Stimulated activated CD4-positive, alpha-beta T cell treated with anti-CD3 and anti-CD28 coated beads, Interleukin-1b, Interleukin-23, amount 100 ng/mL, for 1 hour (primary cell): ENCODE data around the gene EEFSEC.
"Not testable (repeated sequence)": the region's sequence is repeated elsewhere in the genome, so short reads cannot be mapped to it uniquely, and the experiment has no call there.

Experiments
- DNase-seq, 2 donors: peaks; one replicate each; pipeline ENCODE4 v3.0.0-alpha.2; 2020; ENCODE audit warnings: low read depth in 2 of 2

Gene EEFSEC

GRCh38 chr3:128152419-128153155 lies 694 bp upstream of the EEFSEC start:
- DNase-seq, result no peak

GRCh38 chr3:128154354-128154753 lies 1.1 kb downstream of the EEFSEC start:
- not testable (repeated sequence) for DNase-seq

GRCh38 chr3:128155616-128156360 lies 2.5 kb downstream of the EEFSEC start:
- no peak for DNase-seq

GRCh38 chr3:128160661-128161060 lies 7.4 kb downstream of the EEFSEC start:
- DNase-seq, result no peak

- no peak for DNase-seq
Observed at GRCh38 chr3:128163432-128163831, 10.2 kb downstream of the EEFSEC start.

- DNase-seq, result no peak
Observed at GRCh38 chr3:128166971-128167453, 13.7 kb downstream of the EEFSEC start.

GRCh38 chr3:128167646-128167972 lies 14.3 kb downstream of the EEFSEC start:
- DNase-seq, result no peak

- no peak for DNase-seq
Observed at GRCh38 chr3:128167973-128168674, 14.8 kb downstream of the EEFSEC start.

GRCh38 chr3:128168836-128169235 lies 15.6 kb downstream of the EEFSEC start:
- DNase-seq, result no peak

GRCh38 chr3:128170866-128171516 lies 17.7 kb downstream of the EEFSEC start:
- no peak for DNase-seq

- DNase-seq, result no peak
Observed at GRCh38 chr3:128173200-128173599, 19.9 kb downstream of the EEFSEC start.

- no peak for DNase-seq
Observed at GRCh38 chr3:128173849-128174248, 20.6 kb downstream of the EEFSEC start.

GRCh38 chr3:128174675-128175590 lies 21.7 kb downstream of the EEFSEC start:
- no peak for DNase-seq

GRCh38 chr3:128175768-128176167 lies 22.5 kb downstream of the EEFSEC start:
- no peak for DNase-seq

- DNase-seq, result no peak
Observed at GRCh38 chr3:128176276-128176833, 23.1 kb downstream of the EEFSEC start.

GRCh38 chr3:128177865-128178264 lies 24.6 kb downstream of the EEFSEC start:
- no peak for DNase-seq

- no peak for DNase-seq
Observed at GRCh38 chr3:128178782-128179483, 25.7 kb downstream of the EEFSEC start.

GRCh38 chr3:128179484-128179819 lies 26.2 kb downstream of the EEFSEC start:
- no peak for DNase-seq

- no peak for DNase-seq
Observed at GRCh38 chr3:128180436-128180835, 27.2 kb downstream of the EEFSEC start.

- no peak for DNase-seq
Observed at GRCh38 chr3:128180913-128181312, 27.6 kb downstream of the EEFSEC start.
